GM21619 (cell line): ENCODE measurements around the gene MARCOL.

Experiments
- ATAC-seq: cut with Tn5 transposase; IDR thresholded peaks from one replicate; pipeline ENCODE4 v1.9.1; 2021; ENCODE audit not compliant: unreplicated experiment

Gene MARCOL, protein sequence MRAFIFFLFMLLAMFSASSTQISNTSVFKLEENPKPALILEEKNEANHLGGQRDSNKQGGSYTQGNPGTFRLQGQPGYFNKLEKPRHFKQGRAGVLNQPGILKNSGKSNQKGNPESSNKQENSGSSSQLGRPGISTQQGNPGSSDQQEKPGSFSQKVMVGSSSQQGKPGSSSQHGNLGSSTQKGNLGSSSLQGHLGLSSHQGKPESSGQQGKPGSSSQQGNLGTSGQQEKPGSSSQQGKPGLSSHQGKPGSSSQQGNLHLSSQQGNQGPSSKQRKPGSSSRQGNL

DNA sequence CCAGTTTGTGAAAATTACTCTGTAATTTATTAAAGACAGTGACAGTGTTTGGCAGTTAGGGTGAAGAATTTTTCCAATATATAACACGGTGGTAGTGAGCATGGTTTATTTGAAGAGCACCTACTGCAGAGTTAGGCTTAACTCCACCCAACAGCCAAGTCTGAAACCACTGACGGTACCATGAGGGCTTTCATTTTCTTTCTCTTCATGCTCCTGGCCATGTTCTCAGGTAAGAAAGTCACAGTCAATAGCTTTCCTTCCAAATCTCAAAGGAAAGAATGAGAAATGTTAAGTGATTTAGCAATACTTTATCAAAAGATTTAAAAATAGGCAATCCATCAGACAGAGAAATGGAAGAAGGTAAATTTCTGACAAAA is at the start of gene MARCOL:
TSS of gene MARCOL (plus strand) at position 108 of the 377 bp plus-strand sequence. CDS start at position 181, 73 bp downstream.
- ATAC-seq = no peak

DNA sequence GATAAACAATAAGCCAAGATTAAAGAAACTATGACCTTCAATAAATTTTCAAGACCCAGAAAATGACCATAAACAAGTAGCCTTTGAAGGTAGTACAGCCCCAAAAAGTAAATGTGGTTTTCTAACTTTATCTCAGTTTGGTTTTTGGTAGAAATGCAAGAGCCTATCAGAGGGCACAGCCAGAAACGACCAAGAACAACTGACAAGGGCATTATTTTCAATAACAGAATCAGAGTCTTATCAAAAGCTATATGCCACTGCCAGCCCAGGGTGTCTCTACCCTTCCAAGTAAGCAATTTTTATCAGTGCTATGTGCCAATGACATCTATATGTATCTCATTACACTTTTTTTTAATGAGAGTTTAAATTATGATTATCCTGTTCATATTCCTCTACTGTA is 47.3 kb upstream of the MARCOL start:
- no peak for ATAC-seq

DNA sequence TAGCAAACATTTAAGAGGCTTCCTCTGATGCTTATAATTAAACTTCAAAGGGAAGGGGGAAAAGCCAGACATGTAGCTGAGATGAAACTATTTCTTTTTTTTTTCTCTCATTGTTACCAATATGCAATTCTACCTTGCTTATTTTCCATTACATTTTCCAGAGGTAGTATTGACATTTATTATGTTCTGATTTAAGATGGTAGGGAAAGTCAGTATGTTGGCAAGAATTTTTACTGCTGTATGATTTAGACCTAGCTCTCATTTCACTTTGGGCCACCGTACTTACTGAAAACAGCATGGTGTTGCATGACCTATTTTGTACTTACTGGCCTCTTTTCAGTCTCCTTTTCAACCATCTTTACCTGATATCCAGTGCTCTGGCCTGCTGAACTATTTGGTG is 45.1 kb upstream of the MARCOL start:
- ATAC-seq = no peak

DNA sequence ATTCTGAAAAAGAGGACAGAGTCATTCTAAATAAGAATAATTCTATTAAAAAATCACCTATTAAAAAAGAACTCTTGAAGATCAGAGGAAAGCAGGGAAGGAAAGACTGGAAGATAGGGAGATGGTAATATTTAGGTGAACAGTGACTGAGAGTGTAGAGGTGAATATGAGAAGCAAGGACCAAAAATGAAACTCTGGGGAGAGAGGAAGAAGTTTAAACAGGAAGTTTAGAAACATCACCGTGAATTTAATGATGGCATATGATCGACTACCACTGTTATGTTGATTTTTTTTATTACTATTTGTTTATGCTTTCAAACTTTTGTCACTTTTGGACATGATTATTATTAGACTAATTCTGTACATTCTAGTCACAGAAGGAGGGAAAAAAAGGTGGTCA is 37.2 kb upstream of the MARCOL start:
- no peak for ATAC-seq

DNA sequence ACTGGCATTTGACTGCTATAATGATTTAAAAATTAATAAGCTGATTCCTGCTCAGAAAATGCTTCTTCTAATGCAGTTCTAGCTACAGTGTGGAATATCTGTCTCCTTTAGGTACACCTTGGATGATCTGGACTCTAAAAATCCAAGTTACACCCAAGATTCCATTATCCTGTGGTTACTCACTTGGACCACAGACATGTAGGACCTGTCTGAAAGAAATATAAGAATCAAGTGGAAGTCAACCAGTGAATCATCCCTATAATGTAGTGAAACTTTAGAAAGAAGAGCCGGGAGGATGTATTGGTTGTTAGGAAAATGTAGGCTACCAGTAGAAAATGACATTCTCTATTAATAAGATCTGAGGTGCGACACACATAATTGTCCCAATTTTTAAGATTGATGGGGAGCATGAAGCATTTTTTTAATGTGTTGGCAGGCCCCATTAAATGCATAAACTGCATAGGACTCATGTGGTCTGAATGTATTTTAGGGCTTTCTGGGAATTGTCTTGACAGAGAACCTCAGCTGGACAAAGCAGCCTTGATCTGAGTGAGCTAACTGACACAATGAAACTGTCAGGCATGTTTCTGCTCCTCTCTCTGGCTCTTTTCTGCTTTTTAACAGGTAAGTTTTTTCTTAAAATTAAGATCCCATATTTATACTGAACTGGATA is 35.7 kb upstream of the MARCOL start, which contains the start of gene SPINK6:
TSS of gene SPINK6 (plus strand) at position 512 of the 673 bp plus-strand sequence. CDS start at position 567, 55 bp downstream.
- no peak for ATAC-seq

DNA sequence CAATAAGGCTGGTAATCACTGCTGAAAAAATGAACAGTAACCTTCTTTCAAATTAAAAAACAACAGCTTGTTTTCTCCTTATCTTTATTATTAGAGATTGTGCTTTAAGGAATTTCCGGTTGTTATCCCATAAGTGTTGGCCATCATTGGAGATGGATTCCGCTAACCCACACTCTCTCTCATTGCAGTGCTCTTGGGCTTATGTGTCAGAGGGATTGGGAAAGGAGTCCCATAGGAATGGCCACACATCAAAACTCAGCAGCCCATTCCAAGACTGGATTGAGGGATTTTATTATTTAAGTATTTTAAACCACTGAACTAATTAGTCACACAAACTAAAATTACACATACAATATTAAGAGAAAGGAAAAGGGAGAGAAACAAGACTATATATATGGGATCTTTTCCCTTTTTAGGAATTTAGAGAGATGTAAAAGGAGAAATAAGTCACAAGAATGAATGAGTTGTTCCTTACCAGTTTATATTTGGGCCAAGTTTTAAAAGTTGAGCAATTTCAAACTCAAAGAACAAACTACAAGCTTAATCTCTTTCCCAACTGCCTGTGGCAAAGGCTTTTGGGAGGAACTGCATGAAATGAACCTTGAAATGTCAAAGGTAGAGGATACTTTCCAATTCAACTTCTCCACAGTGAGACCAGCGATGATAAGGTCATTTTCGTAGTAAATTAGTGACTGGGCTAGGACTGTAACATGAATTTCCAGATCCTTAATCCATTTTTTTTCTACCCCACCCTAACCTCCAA is 33.1 kb upstream of the MARCOL start:
- ATAC-seq = no peak

DNA sequence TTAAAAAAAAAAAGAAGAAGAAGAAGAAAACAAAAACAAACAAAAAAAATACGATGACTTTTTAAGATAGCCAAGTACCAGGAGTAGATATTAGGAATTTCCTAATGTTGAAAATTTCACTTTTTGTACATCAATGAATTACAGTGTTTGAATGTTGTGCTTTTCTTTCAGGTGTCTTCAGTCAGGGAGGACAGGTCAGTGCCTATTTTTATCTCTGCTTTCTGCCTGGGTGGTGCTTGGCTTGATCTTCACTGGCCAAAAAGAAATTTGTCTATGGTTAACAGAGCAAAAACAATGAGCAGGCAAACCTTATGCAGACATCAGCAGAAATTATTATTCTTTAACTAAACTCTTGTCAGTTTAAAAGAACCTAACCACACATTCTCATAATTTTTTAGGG is 32.5 kb upstream of the MARCOL start:
- ATAC-seq = no peak

DNA sequence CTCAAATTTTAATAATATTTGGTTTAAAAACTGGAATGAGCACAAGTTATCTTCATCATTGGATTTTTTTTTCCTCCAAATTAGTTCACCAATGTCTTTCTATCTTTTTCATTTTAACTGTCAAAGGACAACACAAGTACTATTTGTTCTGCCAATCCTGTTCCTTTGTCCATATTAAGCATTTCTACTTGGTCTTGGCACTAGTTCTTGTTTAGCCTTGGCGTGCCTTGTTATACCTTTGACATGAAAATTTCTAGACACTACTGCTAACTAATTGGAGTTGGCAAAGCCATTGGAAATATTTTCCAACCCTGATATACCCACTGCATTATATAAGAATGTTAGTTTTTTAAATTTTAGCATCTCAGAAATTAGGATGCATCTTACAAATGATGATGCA is 31.7 kb upstream of the MARCOL start:
- ATAC-seq = no peak

DNA sequence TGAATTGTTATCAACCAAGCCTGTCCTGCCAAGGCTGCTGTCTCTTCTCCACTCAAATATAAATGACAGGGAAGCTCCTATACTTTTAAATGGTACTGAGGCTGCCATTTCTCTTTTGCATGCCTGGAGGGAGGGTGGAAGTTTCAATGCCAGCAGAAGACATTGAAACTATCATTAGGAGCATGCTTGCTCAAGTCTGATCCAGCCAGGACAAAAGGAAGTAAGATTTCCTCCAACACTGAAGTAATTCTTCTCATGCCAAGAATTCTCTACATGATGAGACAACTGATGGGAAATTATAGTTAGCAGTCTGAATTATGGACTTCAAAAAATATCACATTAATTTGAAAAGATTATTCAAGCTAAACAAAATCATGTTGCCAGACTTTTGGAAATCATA is 30.1 kb upstream of the MARCOL start:
- no peak for ATAC-seq

DNA sequence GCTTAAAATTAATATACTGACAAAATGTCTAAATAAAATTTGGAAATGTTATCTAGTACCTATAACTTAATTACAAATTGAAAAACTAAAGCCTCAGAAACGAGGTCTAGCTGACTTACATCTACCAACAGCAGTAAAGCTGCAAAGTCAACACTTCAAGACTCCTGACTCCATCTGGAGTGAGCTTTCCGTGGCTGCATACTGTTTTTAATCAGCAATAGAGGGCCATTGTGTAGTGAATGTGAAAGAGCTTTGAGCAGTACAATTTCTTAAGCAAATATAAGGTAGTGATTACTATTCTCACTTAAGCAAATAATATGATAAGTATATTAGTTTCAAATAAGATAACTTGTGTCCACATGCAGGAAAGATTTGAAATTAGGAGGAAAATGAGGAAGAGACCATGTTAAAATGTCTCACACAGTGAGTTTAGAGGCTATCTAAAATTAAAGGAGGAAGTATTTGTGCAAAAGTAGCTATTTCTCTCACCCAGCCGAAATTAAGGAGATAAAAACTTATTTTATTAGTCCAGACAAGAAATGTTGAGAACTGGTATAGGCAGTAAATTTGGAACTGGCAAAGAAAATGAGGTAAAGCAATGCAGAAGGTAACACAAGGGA is 29.1 kb upstream of the MARCOL start:
- no peak for ATAC-seq

DNA sequence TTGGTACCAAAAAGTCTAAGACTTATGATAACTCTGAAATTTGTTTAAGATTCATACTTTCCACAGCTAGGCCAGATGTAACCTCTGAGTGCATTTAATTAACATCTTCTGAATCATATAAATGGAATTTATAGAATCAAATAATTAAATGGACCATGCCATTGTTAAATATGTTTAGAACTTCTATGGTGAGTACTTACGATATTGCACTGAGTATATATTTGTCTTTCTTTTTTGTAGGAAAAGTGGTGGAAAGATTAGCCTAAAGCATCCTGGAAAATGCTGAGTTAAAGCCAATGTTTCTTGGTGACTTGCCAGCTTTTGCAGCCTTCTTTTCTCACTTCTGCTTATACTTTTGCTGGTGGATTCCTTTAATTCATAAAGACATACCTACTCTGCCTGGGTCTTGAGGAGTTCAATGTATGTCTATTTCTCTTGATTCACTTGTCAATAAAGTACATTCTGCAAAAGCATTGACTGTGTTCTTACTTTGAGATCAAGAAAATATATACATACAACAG is 23.6 kb upstream of the MARCOL start:
- ATAC-seq = no peak

DNA sequence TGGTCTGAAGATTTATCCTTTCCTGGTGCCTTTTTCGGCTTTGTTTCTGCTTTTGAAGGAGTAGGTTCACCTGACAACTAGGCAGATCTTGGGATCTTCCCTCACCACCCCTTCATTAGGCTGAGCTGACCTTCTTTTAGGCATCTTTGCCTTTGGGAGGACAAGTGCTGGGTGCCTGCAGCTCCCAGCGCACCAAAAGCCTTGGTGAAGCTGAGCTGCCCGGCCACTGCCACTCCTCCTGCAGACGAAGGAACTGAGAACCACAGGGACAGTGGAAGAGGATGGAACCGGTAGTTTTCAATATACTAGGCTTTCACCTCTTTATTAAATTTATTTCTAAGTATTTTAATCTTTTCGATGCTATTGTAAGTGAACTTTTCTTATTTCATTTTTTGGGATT is 16.8 kb upstream of the MARCOL start:
- ATAC-seq = no peak

DNA sequence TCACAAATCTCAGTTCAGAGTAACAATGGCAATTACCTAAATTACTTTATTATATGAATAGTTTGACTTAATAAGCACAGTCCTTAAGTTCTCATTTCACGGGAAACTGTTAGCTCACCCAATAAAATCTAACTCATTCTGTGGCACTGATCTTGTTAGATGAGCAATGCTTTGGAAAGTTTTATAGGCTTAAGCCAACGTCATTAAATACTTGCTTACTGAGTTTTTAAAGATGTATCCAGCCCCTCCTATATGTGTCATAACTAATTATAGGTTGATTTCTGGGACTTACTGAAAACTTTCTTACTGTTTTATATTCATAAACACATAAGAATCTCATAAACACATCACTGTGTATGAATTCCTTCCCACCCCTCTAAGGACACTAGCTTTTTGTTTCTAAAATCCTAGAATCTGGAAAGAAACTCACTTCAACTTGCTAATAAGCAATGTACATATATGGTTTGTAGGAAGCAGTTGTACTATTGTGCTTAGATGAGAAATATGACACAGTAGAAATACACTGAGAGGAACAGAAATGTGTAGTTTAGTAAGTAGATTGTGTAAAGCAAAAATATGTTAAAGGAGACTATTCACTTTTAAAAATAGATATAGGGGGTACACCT is 14.1 kb upstream of the MARCOL start:
- no peak for ATAC-seq

DNA sequence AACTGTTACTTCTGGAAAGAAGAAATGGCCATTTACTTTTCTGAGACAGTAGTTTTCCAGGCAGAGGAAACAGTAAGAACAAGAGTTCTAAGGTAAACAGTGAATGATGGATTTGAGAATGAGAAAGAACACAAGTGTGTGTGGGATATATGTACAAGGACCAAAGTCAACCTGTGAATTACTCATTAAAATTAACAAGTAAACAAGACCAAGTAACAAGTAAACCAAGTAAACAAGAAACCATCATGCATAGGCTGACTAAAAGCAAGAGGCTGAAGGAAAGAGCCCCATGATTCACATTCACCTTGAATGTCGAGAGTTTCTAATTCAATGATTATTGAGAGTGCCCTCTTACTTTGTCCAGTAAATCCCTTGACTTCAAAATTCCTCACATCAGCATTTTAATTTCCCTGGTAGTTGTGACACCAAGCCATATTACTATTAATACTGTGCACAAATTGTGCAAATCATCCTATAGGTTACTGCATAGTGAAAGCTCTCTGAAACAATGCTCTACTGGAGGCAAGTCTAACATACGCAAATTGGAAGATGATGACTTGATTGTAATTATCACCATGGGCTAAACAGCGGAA is 9.8 kb upstream of the MARCOL start:
- ATAC-seq = no peak

DNA sequence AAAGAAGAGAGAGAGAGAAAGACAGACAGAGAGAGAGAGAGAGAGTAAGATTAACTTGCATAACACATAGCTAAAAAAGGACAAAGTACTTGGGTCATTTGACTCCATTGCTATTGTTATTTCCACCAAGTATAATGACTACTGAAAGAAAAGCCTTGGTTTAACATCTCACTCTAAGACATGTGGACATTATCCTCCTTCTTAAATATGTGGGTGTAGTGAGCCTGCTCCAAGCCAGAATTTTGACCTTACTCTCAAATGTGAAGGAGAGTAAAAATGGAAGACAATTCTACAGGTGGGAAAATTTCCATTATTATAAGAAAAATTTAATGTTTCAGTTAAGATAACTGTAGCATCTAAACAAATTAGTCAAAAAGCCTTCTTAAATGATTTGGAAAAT is 8.5 kb upstream of the MARCOL start:
- no peak for ATAC-seq

DNA sequence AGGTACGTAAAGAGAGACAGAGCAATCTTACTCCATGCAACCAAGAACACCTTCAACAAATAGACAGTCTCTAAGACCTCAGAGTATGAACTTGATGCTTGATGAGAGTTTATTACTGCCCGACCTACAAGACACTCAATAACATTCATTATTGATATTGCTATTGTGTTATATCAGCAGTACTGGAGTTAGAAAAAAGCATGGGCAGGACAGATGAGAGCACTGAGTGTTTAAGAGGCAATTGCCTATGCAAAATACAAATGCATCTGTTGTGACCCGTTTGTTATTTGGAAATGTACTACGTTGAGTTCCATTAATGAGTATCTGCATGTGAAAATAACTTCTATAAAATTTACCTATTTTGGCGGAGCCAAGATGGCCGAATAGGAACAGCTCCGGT is 8.1 kb upstream of the MARCOL start:
- ATAC-seq = no peak

DNA sequence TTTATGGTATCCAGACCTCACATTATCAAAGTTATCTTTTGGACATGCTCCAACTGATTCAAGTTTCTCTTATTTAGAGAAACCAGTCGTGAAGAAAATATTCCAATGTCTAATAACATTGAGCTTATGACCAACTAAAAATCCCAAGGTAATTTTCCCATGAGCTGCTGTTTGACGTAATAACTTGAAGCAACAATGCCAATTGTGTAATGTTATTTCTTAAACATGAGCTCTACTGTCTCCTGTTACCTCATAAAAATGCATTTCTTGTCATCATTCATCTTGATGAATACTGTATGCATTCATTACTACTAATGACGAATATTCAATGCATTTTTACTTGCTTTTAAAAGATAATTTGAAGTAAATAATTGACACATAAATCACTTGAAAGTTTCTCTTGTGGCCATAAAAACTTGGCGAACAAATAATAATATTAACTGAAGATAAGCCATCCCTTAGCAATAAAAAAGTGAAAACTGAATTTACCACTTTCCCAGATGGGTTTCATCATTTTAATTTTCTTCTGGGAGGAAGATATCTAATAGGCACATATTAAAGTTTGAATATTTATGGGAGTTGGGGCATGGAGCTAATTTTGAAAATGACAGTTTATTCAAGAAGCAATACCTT is 424 bp upstream of the MARCOL start:
- ATAC-seq = no peak

DNA sequence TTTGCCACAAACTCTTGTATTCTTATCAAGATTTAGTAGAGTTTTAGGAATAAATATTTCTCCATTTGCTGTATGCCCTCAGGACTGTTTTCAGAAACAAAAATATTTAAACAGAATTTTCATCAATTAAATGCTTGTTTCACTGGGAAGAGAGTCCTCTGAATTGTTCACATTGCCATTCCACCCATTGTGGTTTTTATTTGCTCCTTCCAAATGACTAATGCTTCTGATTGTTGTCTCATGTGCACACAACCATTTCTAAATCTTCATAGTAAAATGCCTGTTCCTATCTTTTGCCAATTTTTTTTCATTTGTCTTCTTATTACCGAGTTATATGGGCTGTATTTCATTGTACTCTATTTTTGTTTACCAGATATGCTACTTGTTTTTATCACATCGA is 10.6 kb downstream of the MARCOL start:
- ATAC-seq = no peak

DNA sequence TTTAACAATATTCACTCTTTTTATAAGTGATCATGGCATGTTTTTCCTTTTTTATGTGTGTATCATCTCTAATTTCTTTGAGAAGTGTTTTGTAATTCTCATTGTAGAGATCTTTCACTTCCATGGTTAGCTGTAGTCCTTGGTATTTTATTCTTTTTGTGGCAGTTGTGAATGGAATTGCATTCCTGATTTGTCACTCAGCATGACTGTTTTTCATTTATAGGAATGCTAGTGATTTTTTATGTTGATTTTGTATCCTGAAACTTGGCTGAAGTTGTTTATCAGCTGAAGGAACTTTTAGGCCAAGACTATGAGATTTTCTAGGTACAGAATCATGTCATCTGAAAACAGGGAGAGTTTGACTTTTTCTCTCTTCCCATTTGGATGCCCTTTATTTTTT is 17.1 kb downstream of the MARCOL start:
- ATAC-seq = no peak

DNA sequence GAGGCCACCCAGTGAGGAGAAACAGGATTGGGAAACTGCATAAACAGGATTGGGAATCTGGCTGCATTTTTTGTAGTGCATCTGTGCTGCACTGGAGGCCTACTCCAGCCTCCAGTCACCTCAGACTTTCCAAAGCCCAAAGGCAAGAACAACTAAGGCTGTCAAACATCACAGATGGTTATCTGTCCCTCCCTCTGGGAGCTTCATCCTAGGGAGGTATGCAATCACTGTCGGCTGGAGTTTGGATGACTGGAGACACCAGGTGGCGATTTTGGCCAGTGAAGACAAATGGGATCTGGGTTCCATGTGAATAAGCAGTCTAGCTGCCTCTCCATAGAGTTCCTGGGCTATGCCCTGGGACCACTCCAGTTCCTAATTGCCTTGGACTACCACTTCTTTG is 21.0 kb downstream of the MARCOL start:
- no peak for ATAC-seq
